HEK293 (cell line): ENCODE measurements around the gene CCL19.

ENCODE experiments used
- GLIS1 ChIP-seq: fragments of 450-650 bp; formaldehyde crosslinking; IDR thresholded peaks from 2 replicates; pipeline ENCODE4 v1.5.1; 2016; ENCODE audit warnings: missing biosample characterization, missing genetic modification characterization
- HOXD13 ChIP-seq: sonication (generic); formaldehyde crosslinking; IDR thresholded peaks from 2 replicates; pipeline ENCODE4 v1.8.0; 2022; ENCODE audit warnings: missing genetic modification reagents, borderline replicate concordance
- KLF7 ChIP-seq: fragments of 450-650 bp; formaldehyde crosslinking; IDR thresholded peaks from 2 replicates; pipeline ENCODE4 v1.5.1; 2016; ENCODE audit warnings: missing biosample characterization, missing genetic modification characterization, borderline replicate concordance
- KLF9 ChIP-seq: fragments of 450-650 bp; formaldehyde crosslinking; IDR thresholded peaks from 2 replicates; pipeline ENCODE4 v1.5.1; 2016; ENCODE audit warnings: missing biosample characterization, missing genetic modification characterization, low read depth
- MZF1 ChIP-seq: fragments of 450-650 bp; formaldehyde crosslinking; IDR thresholded peaks from 2 replicates; pipeline ENCODE4 v1.5.1; 2017; ENCODE audit warnings: missing biosample characterization, missing genetic modification characterization, borderline replicate concordance
- SCRT1 ChIP-seq: fragments of 450-650 bp; formaldehyde crosslinking; IDR thresholded peaks from 2 replicates; pipeline ENCODE4 v1.5.1; 2016; ENCODE audit warnings: missing biosample characterization, missing genetic modification characterization, borderline replicate concordance
- SCRT2 ChIP-seq: fragments of 450-650 bp; formaldehyde crosslinking; IDR thresholded peaks from 2 replicates; pipeline ENCODE4 v1.5.1; 2016; ENCODE audit warnings: missing biosample characterization, missing genetic modification characterization
- ZNF112 ChIP-seq: fragments of 450-650 bp; formaldehyde crosslinking; IDR thresholded peaks from 2 replicates; pipeline ENCODE4 v1.5.0; 2017; ENCODE audit warnings: missing biosample characterization, missing genetic modification characterization
- ZNF157 ChIP-seq: fragments of 450-650 bp; formaldehyde crosslinking; IDR thresholded peaks from 2 replicates; pipeline ENCODE4 v1.5.1; 2016; ENCODE audit warnings: missing biosample characterization, missing genetic modification characterization
- ZNF24 ChIP-seq: fragments of 450-650 bp; formaldehyde crosslinking; IDR thresholded peaks from 2 replicates; pipeline ENCODE4 v1.5.1; 2016; ENCODE audit warnings: missing biosample characterization, missing genetic modification characterization
- ZNF266 ChIP-seq: fragments of 450-650 bp; formaldehyde crosslinking; IDR thresholded peaks from 2 replicates; pipeline ENCODE4 v1.5.1; 2016; ENCODE audit warnings: missing biosample characterization, missing genetic modification characterization, low read depth
- ZNF366 ChIP-seq: fragments of 450-650 bp; formaldehyde crosslinking; conservative IDR thresholded peaks from 2 replicates; pipeline ENCODE4 v1.5.1; 2016; ENCODE audit warnings: missing biosample characterization, missing genetic modification characterization
- ZNF423 ChIP-seq: fragments of 450-650 bp; formaldehyde crosslinking; IDR thresholded peaks from 2 replicates; pipeline ENCODE4 v1.5.1; 2016; ENCODE audit warnings: missing biosample characterization, missing genetic modification characterization
- ZNF473 ChIP-seq: fragments of 450-650 bp; formaldehyde crosslinking; IDR thresholded peaks from 2 replicates; pipeline ENCODE4 v1.5.1; 2017; ENCODE audit warnings: missing biosample characterization, missing genetic modification characterization
- ZNF48 ChIP-seq: fragments of 450-650 bp; formaldehyde crosslinking; IDR thresholded peaks from 2 replicates; pipeline ENCODE4 v1.5.1; 2016; ENCODE audit warnings: missing biosample characterization, missing genetic modification characterization
- ZNF548 ChIP-seq: fragments of 450-650 bp; formaldehyde crosslinking; IDR thresholded peaks from 2 replicates; pipeline ENCODE4 v1.5.1; 2016; ENCODE audit warnings: missing biosample characterization, missing genetic modification characterization
- ZNF600 ChIP-seq: fragments of 450-650 bp; formaldehyde crosslinking; IDR thresholded peaks from 2 replicates; pipeline ENCODE4 v1.5.1; 2016; ENCODE audit warnings: missing biosample characterization, missing genetic modification characterization
- ZNF610 ChIP-seq: fragments of 450-650 bp; formaldehyde crosslinking; IDR thresholded peaks from 2 replicates; pipeline ENCODE4 v1.5.1; 2016; ENCODE audit warnings: missing biosample characterization, missing genetic modification characterization, borderline replicate concordance
- ZNF629 ChIP-seq: fragments of 450-650 bp; formaldehyde crosslinking; IDR thresholded peaks from 2 replicates; pipeline ENCODE4 v1.5.1; 2017; ENCODE audit warnings: missing biosample characterization, missing genetic modification characterization
- ZNF776 ChIP-seq: fragments of 450-650 bp; formaldehyde crosslinking; IDR thresholded peaks from 2 replicates; pipeline ENCODE4 v1.5.0; 2017; ENCODE audit warnings: missing biosample characterization, missing genetic modification characterization, borderline replicate concordance
- ZSCAN16 ChIP-seq: fragments of 450-650 bp; formaldehyde crosslinking; IDR thresholded peaks from 2 replicates; pipeline ENCODE4 v1.5.1; 2016; ENCODE audit warnings: missing biosample characterization, missing genetic modification characterization
- TF ChIP-seq, protein P1 (sequence below): fragments of 450-650 bp; formaldehyde crosslinking; conservative IDR thresholded peaks from 2 replicates; pipeline ENCODE4 v1.5.1; 2016; ENCODE audit warnings: low read depth, missing biosample characterization, missing genetic modification characterization
- TF ChIP-seq, protein P2 (sequence below): fragments of 450-650 bp; formaldehyde crosslinking; IDR thresholded peaks from 2 replicates; pipeline ENCODE4 v1.5.1; 2016; ENCODE audit warnings: missing biosample characterization, missing genetic modification characterization, low read depth
- TF ChIP-seq, protein P3 (sequence below): fragments of 450-650 bp; formaldehyde crosslinking; IDR thresholded peaks from 2 replicates; pipeline ENCODE4 v1.5.1; 2016; ENCODE audit warnings: missing biosample characterization, missing genetic modification characterization
- TF ChIP-seq, protein P4 (sequence below): fragments of 450-650 bp; formaldehyde crosslinking; IDR thresholded peaks from 2 replicates; pipeline ENCODE4 v1.5.1; 2016; ENCODE audit warnings: missing biosample characterization, missing genetic modification characterization
- TF ChIP-seq, protein P5 (sequence below): fragments of 450-650 bp; formaldehyde crosslinking; IDR thresholded peaks from 2 replicates; pipeline ENCODE4 v1.5.1; 2017; ENCODE audit warnings: missing biosample characterization, missing genetic modification characterization

CCL19 gene

DNA sequence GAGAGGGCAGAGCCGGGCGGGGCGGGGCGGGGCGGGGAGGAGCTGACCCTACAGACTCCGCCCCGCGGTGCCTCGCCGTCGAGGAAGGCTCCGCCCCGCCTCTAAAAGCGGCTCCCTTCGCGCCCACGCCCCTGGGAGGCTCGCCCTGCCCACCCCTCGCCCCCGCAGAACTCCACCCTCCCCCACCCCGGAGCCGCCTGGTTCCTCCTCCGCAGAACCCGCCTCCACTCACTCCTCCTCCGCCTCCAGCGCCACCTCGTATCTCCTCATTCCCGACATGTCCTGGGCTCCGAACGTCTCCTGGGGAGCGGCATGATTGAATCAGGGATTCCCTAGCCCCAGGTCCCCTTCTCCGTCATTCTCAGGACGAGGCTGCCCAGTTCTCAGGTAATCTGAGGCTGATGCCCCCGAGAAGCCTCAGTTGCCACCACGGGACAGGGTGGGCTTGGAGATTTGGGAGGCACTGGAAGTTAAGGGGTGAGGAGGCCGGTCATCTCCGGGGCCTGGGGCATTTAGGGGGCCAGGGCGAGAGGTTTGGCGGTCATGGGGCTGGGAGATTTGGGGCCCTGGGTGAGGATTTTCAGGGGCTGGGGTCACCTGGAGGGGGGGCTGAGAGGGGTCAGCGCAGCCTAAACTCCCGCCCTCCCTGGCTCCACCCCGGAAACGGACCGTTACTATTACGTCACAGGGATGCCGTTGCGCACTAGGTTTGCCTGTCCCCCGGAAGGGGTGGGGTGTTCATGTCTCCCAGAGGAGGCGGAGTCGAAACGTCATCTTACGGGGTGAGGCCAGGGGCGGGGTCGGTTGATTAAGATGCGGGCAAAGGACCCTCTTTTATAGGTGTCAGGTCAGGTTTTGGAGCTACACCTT lies 25.5 kb downstream of the CCL19 start (continued):
- TF ChIP-seq, protein P1, sequence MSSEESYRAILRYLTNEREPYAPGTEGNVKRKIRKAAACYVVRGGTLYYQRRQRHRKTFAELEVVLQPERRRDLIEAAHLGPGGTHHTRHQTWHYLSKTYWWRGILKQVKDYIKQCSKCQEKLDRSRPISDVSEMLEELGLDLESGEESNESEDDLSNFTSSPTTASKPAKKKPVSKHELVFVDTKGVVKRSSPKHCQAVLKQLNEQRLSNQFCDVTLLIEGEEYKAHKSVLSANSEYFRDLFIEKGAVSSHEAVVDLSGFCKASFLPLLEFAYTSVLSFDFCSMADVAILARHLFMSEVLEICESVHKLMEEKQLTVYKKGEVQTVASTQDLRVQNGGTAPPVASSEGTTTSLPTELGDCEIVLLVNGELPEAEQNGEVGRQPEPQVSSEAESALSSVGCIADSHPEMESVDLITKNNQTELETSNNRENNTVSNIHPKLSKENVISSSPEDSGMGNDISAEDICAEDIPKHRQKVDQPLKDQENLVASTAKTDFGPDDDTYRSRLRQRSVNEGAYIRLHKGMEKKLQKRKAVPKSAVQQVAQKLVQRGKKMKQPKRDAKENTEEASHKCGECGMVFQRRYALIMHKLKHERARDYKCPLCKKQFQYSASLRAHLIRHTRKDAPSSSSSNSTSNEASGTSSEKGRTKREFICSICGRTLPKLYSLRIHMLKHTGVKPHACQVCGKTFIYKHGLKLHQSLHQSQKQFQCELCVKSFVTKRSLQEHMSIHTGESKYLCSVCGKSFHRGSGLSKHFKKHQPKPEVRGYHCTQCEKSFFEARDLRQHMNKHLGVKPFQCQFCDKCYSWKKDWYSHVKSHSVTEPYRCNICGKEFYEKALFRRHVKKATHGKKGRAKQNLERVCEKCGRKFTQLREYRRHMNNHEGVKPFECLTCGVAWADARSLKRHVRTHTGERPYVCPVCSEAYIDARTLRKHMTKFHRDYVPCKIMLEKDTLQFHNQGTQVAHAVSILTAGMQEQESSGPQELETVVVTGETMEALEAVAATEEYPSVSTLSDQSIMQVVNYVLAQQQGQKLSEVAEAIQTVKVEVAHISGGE = peak; percentile 89
- TF ChIP-seq ZNF24 (tag by site-specific recombination) (no peak), SCRT1 (tag by site-specific recombination) (no peak), ZNF423 (0 out of 2 replicates have a peak, but pooled peaks have one; percentile 22), ZNF548 (no peak), ZNF473 (tag by site-specific recombination) (no peak), ZNF266 (tag by site-specific recombination) (no peak), ZNF157 (tag by site-specific recombination) (no peak), ZNF610 (tag by site-specific recombination) (peak; percentile 84; the same call in 1 of the 2 replicates), HOXD13 (CRISPR knock-in tag) (no peak), MZF1 (tag by site-specific recombination) (no peak), ZNF600 (no peak), ZNF776 (tag by site-specific recombination) (no peak), ZSCAN16 (tag by site-specific recombination) (no peak), ZNF366 (tag by site-specific recombination) (no peak), ZNF112 (no peak), ZNF48 (tag by site-specific recombination) (no peak), ZNF629 (tag by site-specific recombination) (peak; percentile 97), GLIS1 (tag by site-specific recombination) (no peak), KLF7 (tag by site-specific recombination) (no peak), KLF9 (tag by site-specific recombination) (no peak), SCRT2 (no peak)
- TF ChIP-seq, protein P2, sequence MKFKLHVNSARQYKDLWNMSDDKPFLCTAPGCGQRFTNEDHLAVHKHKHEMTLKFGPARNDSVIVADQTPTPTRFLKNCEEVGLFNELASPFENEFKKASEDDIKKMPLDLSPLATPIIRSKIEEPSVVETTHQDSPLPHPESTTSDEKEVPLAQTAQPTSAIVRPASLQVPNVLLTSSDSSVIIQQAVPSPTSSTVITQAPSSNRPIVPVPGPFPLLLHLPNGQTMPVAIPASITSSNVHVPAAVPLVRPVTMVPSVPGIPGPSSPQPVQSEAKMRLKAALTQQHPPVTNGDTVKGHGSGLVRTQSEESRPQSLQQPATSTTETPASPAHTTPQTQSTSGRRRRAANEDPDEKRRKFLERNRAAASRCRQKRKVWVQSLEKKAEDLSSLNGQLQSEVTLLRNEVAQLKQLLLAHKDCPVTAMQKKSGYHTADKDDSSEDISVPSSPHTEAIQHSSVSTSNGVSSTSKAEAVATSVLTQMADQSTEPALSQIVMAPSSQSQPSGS = peak; percentile 94
- TF ChIP-seq, protein P3, sequence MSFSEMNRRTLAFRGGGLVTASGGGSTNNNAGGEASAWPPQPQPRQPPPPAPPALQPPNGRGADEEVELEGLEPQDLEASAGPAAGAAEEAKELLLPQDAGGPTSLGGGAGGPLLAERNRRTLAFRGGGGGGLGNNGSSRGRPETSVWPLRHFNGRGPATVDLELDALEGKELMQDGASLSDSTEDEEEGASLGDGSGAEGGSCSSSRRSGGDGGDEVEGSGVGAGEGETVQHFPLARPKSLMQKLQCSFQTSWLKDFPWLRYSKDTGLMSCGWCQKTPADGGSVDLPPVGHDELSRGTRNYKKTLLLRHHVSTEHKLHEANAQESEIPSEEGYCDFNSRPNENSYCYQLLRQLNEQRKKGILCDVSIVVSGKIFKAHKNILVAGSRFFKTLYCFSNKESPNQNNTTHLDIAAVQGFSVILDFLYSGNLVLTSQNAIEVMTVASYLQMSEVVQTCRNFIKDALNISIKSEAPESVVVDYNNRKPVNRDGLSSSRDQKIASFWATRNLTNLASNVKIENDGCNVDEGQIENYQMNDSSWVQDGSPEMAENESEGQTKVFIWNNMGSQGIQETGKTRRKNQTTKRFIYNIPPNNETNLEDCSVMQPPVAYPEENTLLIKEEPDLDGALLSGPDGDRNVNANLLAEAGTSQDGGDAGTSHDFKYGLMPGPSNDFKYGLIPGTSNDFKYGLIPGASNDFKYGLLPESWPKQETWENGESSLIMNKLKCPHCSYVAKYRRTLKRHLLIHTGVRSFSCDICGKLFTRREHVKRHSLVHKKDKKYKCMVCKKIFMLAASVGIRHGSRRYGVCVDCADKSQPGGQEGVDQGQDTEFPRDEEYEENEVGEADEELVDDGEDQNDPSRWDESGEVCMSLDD (tag by site-specific recombination) = peak; percentile 72; the same call in 1 of the 2 replicates
- TF ChIP-seq, protein P4, sequence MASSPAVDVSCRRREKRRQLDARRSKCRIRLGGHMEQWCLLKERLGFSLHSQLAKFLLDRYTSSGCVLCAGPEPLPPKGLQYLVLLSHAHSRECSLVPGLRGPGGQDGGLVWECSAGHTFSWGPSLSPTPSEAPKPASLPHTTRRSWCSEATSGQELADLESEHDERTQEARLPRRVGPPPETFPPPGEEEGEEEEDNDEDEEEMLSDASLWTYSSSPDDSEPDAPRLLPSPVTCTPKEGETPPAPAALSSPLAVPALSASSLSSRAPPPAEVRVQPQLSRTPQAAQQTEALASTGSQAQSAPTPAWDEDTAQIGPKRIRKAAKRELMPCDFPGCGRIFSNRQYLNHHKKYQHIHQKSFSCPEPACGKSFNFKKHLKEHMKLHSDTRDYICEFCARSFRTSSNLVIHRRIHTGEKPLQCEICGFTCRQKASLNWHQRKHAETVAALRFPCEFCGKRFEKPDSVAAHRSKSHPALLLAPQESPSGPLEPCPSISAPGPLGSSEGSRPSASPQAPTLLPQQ (tag by site-specific recombination) = no peak
- TF ChIP-seq, protein P5, sequence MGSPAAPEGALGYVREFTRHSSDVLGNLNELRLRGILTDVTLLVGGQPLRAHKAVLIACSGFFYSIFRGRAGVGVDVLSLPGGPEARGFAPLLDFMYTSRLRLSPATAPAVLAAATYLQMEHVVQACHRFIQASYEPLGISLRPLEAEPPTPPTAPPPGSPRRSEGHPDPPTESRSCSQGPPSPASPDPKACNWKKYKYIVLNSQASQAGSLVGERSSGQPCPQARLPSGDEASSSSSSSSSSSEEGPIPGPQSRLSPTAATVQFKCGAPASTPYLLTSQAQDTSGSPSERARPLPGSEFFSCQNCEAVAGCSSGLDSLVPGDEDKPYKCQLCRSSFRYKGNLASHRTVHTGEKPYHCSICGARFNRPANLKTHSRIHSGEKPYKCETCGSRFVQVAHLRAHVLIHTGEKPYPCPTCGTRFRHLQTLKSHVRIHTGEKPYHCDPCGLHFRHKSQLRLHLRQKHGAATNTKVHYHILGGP (tag by site-specific recombination) = no peak
